ENCODE results near the gene PDXK. TPM values are rescaled to one million over a fixed set of nuclear protein-coding genes. Genes with fewer than 3 reads are reported as not detected.

The PDXK gene
- total and polyA plus RNA-seq, 2 of the 13 experiments (the other 11 are each of a cell fraction or from before 2014, with no cell fraction given): 114 to 184 TPM

DNA sequence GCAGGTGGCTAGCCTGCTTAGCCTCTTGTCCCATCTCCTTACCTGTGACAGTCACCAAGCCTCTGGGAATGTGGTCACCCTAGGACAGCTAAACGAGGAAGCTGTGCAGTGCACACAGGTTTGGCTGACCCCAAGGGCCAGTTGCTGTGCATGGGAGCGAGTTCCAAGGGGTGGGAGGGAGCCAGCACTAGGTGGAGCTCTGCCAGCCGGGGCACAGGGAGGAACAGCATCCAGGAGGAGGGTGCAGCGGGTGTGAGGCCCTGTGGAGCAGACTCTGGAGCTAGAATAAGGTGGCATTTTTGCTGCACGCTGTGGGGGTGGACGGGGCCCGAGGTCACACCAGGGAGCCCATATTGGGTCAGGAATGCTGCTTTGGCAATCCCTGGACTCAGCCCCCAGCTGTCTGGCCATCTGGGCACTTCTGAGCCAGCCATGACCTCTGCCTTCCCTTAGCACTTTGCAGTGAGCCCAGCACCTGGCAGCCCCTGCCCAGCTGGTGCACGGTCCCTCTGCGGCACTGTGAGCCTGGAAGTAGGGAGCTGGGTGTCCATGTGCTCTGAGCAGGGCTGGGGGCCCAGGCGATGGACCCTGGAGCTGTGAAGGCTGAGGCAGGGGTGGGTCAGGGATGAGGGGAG lies 8.7 kb downstream of the PDXK start (continued):
- TF ChIP-seq, protein P1, sequence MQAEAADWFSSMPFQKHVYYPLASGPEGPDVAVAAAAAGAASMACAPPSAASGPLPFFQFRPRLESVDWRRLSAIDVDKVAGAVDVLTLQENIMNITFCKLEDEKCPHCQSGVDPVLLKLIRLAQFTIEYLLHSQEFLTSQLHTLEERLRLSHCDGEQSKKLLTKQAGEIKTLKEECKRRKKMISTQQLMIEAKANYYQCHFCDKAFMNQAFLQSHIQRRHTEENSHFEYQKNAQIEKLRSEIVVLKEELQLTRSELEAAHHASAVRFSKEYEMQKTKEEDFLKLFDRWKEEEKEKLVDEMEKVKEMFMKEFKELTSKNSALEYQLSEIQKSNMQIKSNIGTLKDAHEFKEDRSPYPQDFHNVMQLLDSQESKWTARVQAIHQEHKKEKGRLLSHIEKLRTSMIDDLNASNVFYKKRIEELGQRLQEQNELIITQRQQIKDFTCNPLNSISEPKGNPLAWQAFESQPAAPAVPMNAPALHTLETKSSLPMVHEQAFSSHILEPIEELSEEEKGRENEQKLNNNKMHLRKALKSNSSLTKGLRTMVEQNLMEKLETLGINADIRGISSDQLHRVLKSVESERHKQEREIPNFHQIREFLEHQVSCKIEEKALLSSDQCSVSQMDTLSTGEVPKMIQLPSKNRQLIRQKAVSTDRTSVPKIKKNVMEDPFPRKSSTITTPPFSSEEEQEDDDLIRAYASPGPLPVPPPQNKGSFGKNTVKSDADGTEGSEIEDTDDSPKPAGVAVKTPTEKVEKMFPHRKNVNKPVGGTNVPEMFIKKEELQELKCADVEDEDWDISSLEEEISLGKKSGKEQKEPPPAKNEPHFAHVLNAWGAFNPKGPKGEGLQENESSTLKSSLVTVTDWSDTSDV (CRISPR knock-in tag; IDR thresholded peaks at IDR 0.05): 0 out of 2 replicates have a peak, but pooled peaks have one; percentile 50
- TF ChIP-seq ZNF124 (CRISPR knock-in tag; IDR thresholded peaks at IDR 0.05) (peak; percentile 22; the same call in 1 of the 2 replicates), AGO2 (optimal IDR thresholded peaks at IDR 0.05; ENCODE audit: low read depth, low read length) (peak; percentile 55), TEAD3 (CRISPR knock-in tag; optimal IDR thresholded peaks at IDR 0.05; ENCODE audit: borderline replicate concordance) (peak; percentile 59), ZNF350 (CRISPR knock-in tag; IDR thresholded peaks at IDR 0.05; ENCODE audit: borderline replicate concordance, low read depth) (no peak), ELF3 (CRISPR knock-in tag; IDR thresholded peaks at IDR 0.05) (0 out of 2 replicates have a peak, but pooled peaks have one; percentile 26), PTBP1 (IDR thresholded peaks at IDR 0.05; ENCODE audit: low read depth, low read length, poor library complexity, severe bottlenecking) (no peak), THAP7 (CRISPR knock-in tag; IDR thresholded peaks at IDR 0.05) (no peak; the same call in 1 of the 2 replicates), ATF6 (CRISPR knock-in tag; conservative IDR thresholded peaks at IDR 0.05) (no peak), ZNF564 (CRISPR knock-in tag; IDR thresholded peaks at IDR 0.05) (no peak), ZBTB2 (CRISPR knock-in tag; IDR thresholded peaks at IDR 0.05; ENCODE audit: low read depth) (no peak), TCF12 (IDR thresholded peaks at IDR 0.05) (no peak), TCF12 (CRISPR knock-in tag; IDR thresholded peaks at IDR 0.05) (no peak), PHB2 (IDR thresholded peaks at IDR 0.05; ENCODE audit: partially characterized antibody) (no peak)
- TF ChIP-seq, protein P2, sequence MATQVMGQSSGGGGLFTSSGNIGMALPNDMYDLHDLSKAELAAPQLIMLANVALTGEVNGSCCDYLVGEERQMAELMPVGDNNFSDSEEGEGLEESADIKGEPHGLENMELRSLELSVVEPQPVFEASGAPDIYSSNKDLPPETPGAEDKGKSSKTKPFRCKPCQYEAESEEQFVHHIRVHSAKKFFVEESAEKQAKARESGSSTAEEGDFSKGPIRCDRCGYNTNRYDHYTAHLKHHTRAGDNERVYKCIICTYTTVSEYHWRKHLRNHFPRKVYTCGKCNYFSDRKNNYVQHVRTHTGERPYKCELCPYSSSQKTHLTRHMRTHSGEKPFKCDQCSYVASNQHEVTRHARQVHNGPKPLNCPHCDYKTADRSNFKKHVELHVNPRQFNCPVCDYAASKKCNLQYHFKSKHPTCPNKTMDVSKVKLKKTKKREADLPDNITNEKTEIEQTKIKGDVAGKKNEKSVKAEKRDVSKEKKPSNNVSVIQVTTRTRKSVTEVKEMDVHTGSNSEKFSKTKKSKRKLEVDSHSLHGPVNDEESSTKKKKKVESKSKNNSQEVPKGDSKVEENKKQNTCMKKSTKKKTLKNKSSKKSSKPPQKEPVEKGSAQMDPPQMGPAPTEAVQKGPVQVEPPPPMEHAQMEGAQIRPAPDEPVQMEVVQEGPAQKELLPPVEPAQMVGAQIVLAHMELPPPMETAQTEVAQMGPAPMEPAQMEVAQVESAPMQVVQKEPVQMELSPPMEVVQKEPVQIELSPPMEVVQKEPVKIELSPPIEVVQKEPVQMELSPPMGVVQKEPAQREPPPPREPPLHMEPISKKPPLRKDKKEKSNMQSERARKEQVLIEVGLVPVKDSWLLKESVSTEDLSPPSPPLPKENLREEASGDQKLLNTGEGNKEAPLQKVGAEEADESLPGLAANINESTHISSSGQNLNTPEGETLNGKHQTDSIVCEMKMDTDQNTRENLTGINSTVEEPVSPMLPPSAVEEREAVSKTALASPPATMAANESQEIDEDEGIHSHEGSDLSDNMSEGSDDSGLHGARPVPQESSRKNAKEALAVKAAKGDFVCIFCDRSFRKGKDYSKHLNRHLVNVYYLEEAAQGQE (IDR thresholded peaks at IDR 0.05; ENCODE audit: borderline replicate concordance in 1 of 2, low read depth in 1 of 2, low read length in 2 of 2): no peak
- TF ChIP-seq, protein P3, sequence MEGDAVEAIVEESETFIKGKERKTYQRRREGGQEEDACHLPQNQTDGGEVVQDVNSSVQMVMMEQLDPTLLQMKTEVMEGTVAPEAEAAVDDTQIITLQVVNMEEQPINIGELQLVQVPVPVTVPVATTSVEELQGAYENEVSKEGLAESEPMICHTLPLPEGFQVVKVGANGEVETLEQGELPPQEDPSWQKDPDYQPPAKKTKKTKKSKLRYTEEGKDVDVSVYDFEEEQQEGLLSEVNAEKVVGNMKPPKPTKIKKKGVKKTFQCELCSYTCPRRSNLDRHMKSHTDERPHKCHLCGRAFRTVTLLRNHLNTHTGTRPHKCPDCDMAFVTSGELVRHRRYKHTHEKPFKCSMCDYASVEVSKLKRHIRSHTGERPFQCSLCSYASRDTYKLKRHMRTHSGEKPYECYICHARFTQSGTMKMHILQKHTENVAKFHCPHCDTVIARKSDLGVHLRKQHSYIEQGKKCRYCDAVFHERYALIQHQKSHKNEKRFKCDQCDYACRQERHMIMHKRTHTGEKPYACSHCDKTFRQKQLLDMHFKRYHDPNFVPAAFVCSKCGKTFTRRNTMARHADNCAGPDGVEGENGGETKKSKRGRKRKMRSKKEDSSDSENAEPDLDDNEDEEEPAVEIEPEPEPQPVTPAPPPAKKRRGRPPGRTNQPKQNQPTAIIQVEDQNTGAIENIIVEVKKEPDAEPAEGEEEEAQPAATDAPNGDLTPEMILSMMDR (CRISPR knock-in tag; IDR thresholded peaks at IDR 0.05): peak; percentile 73

All from HepG2 (cell line).